HepG2 (cell line): ENCODE results near the gene PRR20G. TPM values are rescaled to one million over a fixed set of nuclear protein-coding genes. Genes with fewer than 3 reads are reported as not detected.

Experiments
- ATAC-seq: fragments of 200-7000 bp; cut with Tn5 transposase; 3 replicates; pipeline ENCODE4 v1.9.1; 2020; ENCODE audit warnings: mild to moderate bottlenecking, moderate library complexity
- BruUV-seq: library from RNA; stranded (reverse); fragments of 400-500 nt; replicated peaks from 2 replicates; lab custom pipeline; 2021; lab: Mats Ljungman, UMichigan
- CTCF ChIA-PET: fragments of 300-600 bp; formaldehyde crosslinking; extraction: SDS; loops from one replicate; lab custom pipeline; 2021; ENCODE audit warnings: low total read pairs, inconsistent platforms, low intra/inter-chr PET ratio; lab: Yijun Ruan, JAX
- POLR2A ChIA-PET: fragments of 350-600 bp; sonication (Branson Sonifier 250); formaldehyde crosslinking; loops from one replicate; lab custom pipeline; 2020; ENCODE audit warnings: antibody characterized with exemption, inconsistent platforms; lab: Yijun Ruan, JAX
- DNase-seq: peaks from one replicate; pipeline ENCODE4 v3.0.0-alpha.2; 2015; ENCODE audit warnings: low spot score
- FAIRE-seq: peaks from 3 replicates; lab custom pipeline; 2011; peaks lifted over from hg19 to GRCh38; lab: Jason Lieb, UNC
- H2AFZ ChIP-seq: one replicate; pipeline ENCODE4 v1.6.1; 2011; ENCODE audit warnings: low read length, inconsistent platforms
- H3K27ac ChIP-seq: fragments of 300-600 bp; 3 replicates; pipeline ENCODE4 v1.8.0; 2011; ENCODE audit warnings: mixed run types, mild to moderate bottlenecking, mixed read lengths, low read length, inconsistent platforms; ENCODE audit not compliant: insufficient read depth; ENCODE audit errors: extremely low read length
- H3K27me3 ChIP-seq, 2 experiments: fragments of 200-600 bp in 1 of 2; 2 replicates in 1 of 2; 3 replicates in 1 of 2; pipeline versions ENCODE4 v1.6.0 to v1.8.0; 2011; ENCODE audit warnings: low read length in 2 of 2, mild to moderate bottlenecking in 2 of 2, moderate library complexity in 2 of 2, inconsistent platforms in 1 of 2; ENCODE audit not compliant: insufficient read depth in 2 of 2, control insufficient read depth in 1 of 2
- H3K36me3 ChIP-seq, 2 experiments: fragments of 200-600 bp in 1 of 2; replicated peaks in 1 of 2; 2 replicates in 1 of 2; 3 replicates in 1 of 2; pipeline versions ENCODE4 v1.5.1 to v1.8.0; 2011; ENCODE audit warnings: low read length in 2 of 2, inconsistent platforms in 1 of 2; ENCODE audit not compliant: insufficient read depth in 2 of 2, control insufficient read depth in 1 of 2
- H3K4me1 ChIP-seq: 2 replicates; pipeline ENCODE4 v1.5.1; 2012; ENCODE audit warnings: low read length, inconsistent platforms; ENCODE audit not compliant: insufficient read depth
- H3K4me2 ChIP-seq: 2 replicates; pipeline ENCODE4 v1.6.0; 2011; ENCODE audit warnings: low read depth, low read length, inconsistent platforms
- H3K4me3 ChIP-seq, 3 experiments: fragments of 200-600 bp in 1 of 3; sonication (generic), shearing (Covaris generic) in 1 of 3; replicated peaks in 1 of 3; 2 replicates each; pipeline ENCODE4 v1.5.1; 2011 to 2016; ENCODE audit warnings: low read length in 3 of 3, inconsistent platforms in 2 of 3, low read depth in 2 of 3, mild to moderate bottlenecking in 2 of 3, control low read depth in 1 of 3, mixed read lengths in 1 of 3; ENCODE audit not compliant: insufficient read depth in 1 of 3
- H3K79me2 ChIP-seq: one replicate; pipeline ENCODE4 v1.6.1; 2011; ENCODE audit warnings: low read length, inconsistent platforms; ENCODE audit not compliant: insufficient read depth
- H3K9ac ChIP-seq: 2 replicates; pipeline ENCODE4 v1.6.0; 2011; ENCODE audit warnings: mild to moderate bottlenecking, low read depth, low read length, inconsistent platforms; ENCODE audit not compliant: insufficient read depth
- H3K9me3 ChIP-seq: 2 replicates; pipeline ENCODE4 v1.5.1; 2012; ENCODE audit warnings: mild to moderate bottlenecking, low read length
- H4K20me1 ChIP-seq: 2 replicates; pipeline ENCODE4 v1.6.0; 2011; ENCODE audit warnings: inconsistent platforms, mild to moderate bottlenecking, low read length, moderate library complexity; ENCODE audit not compliant: insufficient read depth
- GATAD1 ChIP-seq: IDR thresholded peaks from 2 replicates; pipeline ENCODE4 v1.6.1; 2016; ENCODE audit warnings: missing genetic modification reagents, missing compliant biosample characterization
- IKZF4 ChIP-seq: sonication (generic); formaldehyde crosslinking; IDR thresholded peaks from 2 replicates; pipeline ENCODE4 v1.5.1; 2020; ENCODE audit warnings: borderline replicate concordance, mild to moderate bottlenecking, low read depth, missing genetic modification reagents; ENCODE audit errors: not compliant biosample characterization
- THRA ChIP-seq: sonication (generic); formaldehyde crosslinking; IDR thresholded peaks from 2 replicates; pipeline ENCODE4 v1.4.0; 2020; ENCODE audit warnings: missing genetic modification reagents, borderline replicate concordance
- ZNF230 ChIP-seq: sonication (generic); formaldehyde crosslinking; IDR thresholded peaks from 2 replicates; pipeline ENCODE4 v1.4.0; 2020; ENCODE audit warnings: mild to moderate bottlenecking, missing genetic modification reagents
- ZNF567 ChIP-seq: sonication (generic); formaldehyde crosslinking; IDR thresholded peaks from 2 replicates; pipeline ENCODE4 v1.8.1; 2023; ENCODE audit warnings: mild to moderate bottlenecking, missing genetic modification reagents, borderline replicate concordance
- WGBS: methylation state at CpG from one replicate; pipeline ENCODE4 v1.1.6; 2017; ENCODE audit warnings: low lambda C conversion rate; 5-methylcytosine and 5-hydroxymethylcytosine counted together
- in situ Hi-C: cut with HindIII; loops from 2 replicates; pipeline ENCODE4 v1.10.0; 2017; ENCODE audit warnings: low pct_unique_long_range_greater_than_20kb; ENCODE audit not compliant: extremely low pct_ligation_motif_present
- intact Hi-C: fragments of 100-400 bp; cut with micrococcal nuclease; formaldehyde crosslinking; loops from one replicate; pipeline ENCODE4 v1.10.0; 2022; ENCODE audit not compliant: unreplicated experiment
- polyA plus RNA-seq, 8 experiments: library from polyadenylated mRNA; depleted of rRNA in 3 of 8; stranded (reverse) in 7 of 8; unstranded in 1 of 8; fragments of >200 nt; fragmentation: Illumina TruSeq in 4 of 8; extraction: Trizol in 4 of 8; gene quantifications; 2 replicates each; pipeline versions ENCODE4 v1.2.1 to v1.2.3, GENCODE V29; 2011 to 2016; ENCODE audit warnings: low read depth in 4 of 8, missing spikeins in 1 of 8, mixed read lengths in 1 of 8; ENCODE audit not compliant: insufficient read depth in 1 of 8
- total RNA-seq, 5 experiments: library from RNA; depleted of rRNA; stranded (reverse); fragments of >200 nt; fragmentation: Illumina TruSeq; extraction: Trizol; gene quantifications; 2 replicates each; pipeline ENCODE4 v1.2.3, GENCODE V29; 2016; ENCODE audit warnings: low read depth in 1 of 5

The PRR20G gene
- total and polyA plus RNA-seq, 2 of the 13 experiments (the other 11 are each of a cell fraction or from before 2014, with no cell fraction given): not detected

- ChIA-PET CTCF (no interaction called here), POLR2A (no interaction called here)
- no TSS peak for BruUV-seq
- no peaks in the 10 kb centered on the region for H3K4me1 ChIP-seq
- no peaks in the 10 kb centered on the region for H3K36me3 ChIP-seq
- intact Hi-C loops: no loop called here
- FAIRE-seq (no peak), ATAC-seq (no peak; the same call in 1 of the 3 replicates), DNase-seq (no peak)
- H3K4me3 ChIP-seq: no peak overlapping the region
- in situ Hi-C loops: no loop called here
- H3K9me3 ChIP-seq: no peaks in the 10 kb centered on the region
- H3K27ac ChIP-seq: no peak overlapping the region
- no peak overlapping the region for H3K9ac ChIP-seq
- no peak overlapping the region for H2AFZ ChIP-seq
- TF ChIP-seq ZNF567 (CRISPR knock-in tag) (no peak), IKZF4 (CRISPR knock-in tag) (no peak), GATAD1 (CRISPR knock-in tag) (no peak), THRA (CRISPR knock-in tag) (no peak), ZNF230 (CRISPR knock-in tag) (no peak)
- H3K4me2 ChIP-seq: no peak overlapping the region
- H3K79me2 ChIP-seq: no peaks in the 10 kb centered on the region
- H4K20me1 ChIP-seq: no peaks in the 10 kb centered on the region
- 56% methylated on average over 4 of the region's 4 CpGs for WGBS
- H3K27me3 ChIP-seq: no peaks in the 10 kb centered on the region
These were observed 2.1 kb upstream of the PRR20G start for GRCh38 chr3:127289706-127290575.
